K562 (cell line): ENCODE measurements around the gene KCNAB1. TPM values are rescaled to one million over a fixed set of nuclear protein-coding genes. Genes with fewer than 3 reads are reported as not detected.

Experiments used
- ATAC-seq: fragments of 200-7000 bp; cut with Tn5 transposase; 3 replicates; pipeline ENCODE4 v1.9.1; 2020; ENCODE audit warnings: moderate library complexity
- BruUV-seq: library from RNA; stranded (reverse); fragments of 400-500 nt; replicated peaks from 2 replicates; lab custom pipeline; 2021; lab: Mats Ljungman, UMichigan
- CTCF ChIA-PET: fragments of 300-600 bp; formaldehyde crosslinking; extraction: SDS; loops from one replicate; lab custom pipeline; 2021; ENCODE audit warnings: low intra/inter-chr PET ratio; lab: Yijun Ruan, JAX
- POLR2A ChIA-PET: fragments of 300-600, 350-650 bp; sonication (Branson Sonifier 250); formaldehyde crosslinking; extraction: SDS; loops from one replicate; lab custom pipeline; 2021; ENCODE audit warnings: antibody characterized with exemption, inconsistent platforms; lab: Yijun Ruan, JAX
- DNase-seq, 4 experiments: peaks; one replicate each; pipeline versions ENCODE4 v3.0.0 to v3.0.0-alpha.2; 2011 to 2018; ENCODE audit warnings: low spot score in 3 of 4, mixed read lengths in 3 of 4; ENCODE audit errors: extremely low read depth in 1 of 4
- FAIRE-seq: peaks from 2 replicates; lab custom pipeline; 2011; peaks lifted over from hg19 to GRCh38; lab: Jason Lieb, UNC
- H2AFZ ChIP-seq: 2 replicates; pipeline ENCODE4 v1.6.0; 2011; ENCODE audit warnings: low read depth, low read length, control low read depth, inconsistent platforms
- H3K27ac ChIP-seq: fragments of 200-600 bp; 3 replicates; pipeline ENCODE4 v1.8.0; 2011; ENCODE audit warnings: low read depth, mild to moderate bottlenecking, control low read depth, inconsistent platforms, low read length, moderate library complexity, mixed read lengths; ENCODE audit errors: extremely low read depth
- H3K27me3 ChIP-seq, 2 experiments: fragments of 300-600 bp in 1 of 2; 2 replicates in 1 of 2; 3 replicates in 1 of 2; pipeline versions ENCODE4 v1.6.0 to v1.8.0; 2011; ENCODE audit warnings: inconsistent platforms in 2 of 2, low read length in 2 of 2, mild to moderate bottlenecking in 1 of 2, mixed read lengths in 1 of 2, moderate library complexity in 1 of 2; ENCODE audit not compliant: control insufficient read depth in 2 of 2, insufficient read depth in 2 of 2
- H3K36me3 ChIP-seq: fragments of 300-600 bp; 3 replicates; pipeline ENCODE4 v1.8.0; 2011; ENCODE audit warnings: mild to moderate bottlenecking, low read length, inconsistent platforms; ENCODE audit not compliant: control insufficient read depth, insufficient read depth
- H3K4me1 ChIP-seq, 2 experiments: fragments of 200-600 bp in 1 of 2; replicated peaks in 1 of 2; 2 replicates in 1 of 2; 3 replicates in 1 of 2; pipeline versions ENCODE4 v1.5.1 to v1.8.0; 2011; ENCODE audit warnings: inconsistent platforms in 2 of 2, low read length in 2 of 2, mild to moderate bottlenecking in 1 of 2, mixed read lengths in 1 of 2, moderate library complexity in 1 of 2; ENCODE audit not compliant: control insufficient read depth in 2 of 2, insufficient read depth in 2 of 2
- H3K4me2 ChIP-seq: 2 replicates; pipeline ENCODE4 v1.6.1; 2011; ENCODE audit warnings: low read length, control low read depth, inconsistent platforms, mixed read lengths; ENCODE audit not compliant: insufficient read depth
- H3K4me3 ChIP-seq: fragments of 200-600 bp; sonication (generic), shearing (Covaris generic); 2 replicates; pipeline ENCODE4 v1.5.1; 2016; ENCODE audit warnings: control low read depth, inconsistent platforms
- H3K79me2 ChIP-seq: fragments of 200-600 bp; 3 replicates; pipeline ENCODE4 v1.8.0; 2011; ENCODE audit warnings: low read length, inconsistent platforms; ENCODE audit not compliant: control insufficient read depth, insufficient read depth
- H3K9ac ChIP-seq, 2 experiments: 2 replicates each; pipeline versions ENCODE4 v1.6.0 to v1.6.1; 2011; ENCODE audit warnings: low read depth in 2 of 2, low read length in 2 of 2, control low read depth in 1 of 2, inconsistent platforms in 1 of 2, mild to moderate bottlenecking in 1 of 2, mixed read lengths in 1 of 2; ENCODE audit not compliant: insufficient read depth in 1 of 2
- H3K9me1 ChIP-seq: one replicate; pipeline ENCODE4 v1.6.0; 2011; ENCODE audit warnings: inconsistent platforms, mild to moderate bottlenecking, low read length, moderate library complexity; ENCODE audit not compliant: control insufficient read depth, insufficient read depth
- H3K9me3 ChIP-seq: replicated peaks from 2 replicates; pipeline ENCODE4 v1.5.1; 2011; ENCODE audit warnings: low read depth, low read length, inconsistent platforms; ENCODE audit not compliant: control insufficient read depth, insufficient read depth
- H4K20me1 ChIP-seq: replicated peaks from 2 replicates; pipeline ENCODE4 v1.6.1; 2011; ENCODE audit warnings: low read length, inconsistent platforms, mixed read lengths; ENCODE audit not compliant: control insufficient read depth, insufficient read depth
- BMI1 ChIP-seq: fragments of 150-350 bp; IDR thresholded peaks from 2 replicates; pipeline ENCODE4 v1.6.1; 2014; ENCODE audit warnings: low read length
- CREB3 ChIP-seq: fragments of 450-650 bp; conservative IDR thresholded peaks from 2 replicates; pipeline ENCODE4 v1.6.1; 2016; ENCODE audit warnings: missing genetic modification characterization, low read depth, mild to moderate bottlenecking, missing compliant biosample characterization, moderate library complexity
- ETV6 ChIP-seq, 3 experiments: fragments of 150-350 bp in 1 of 3; sonication (generic) in 1 of 3; formaldehyde crosslinking in 1 of 3; IDR thresholded peaks; 2 replicates each; pipeline versions ENCODE4 v1.6.1 to v1.8.0; 2014 to 2022; ENCODE audit warnings: borderline replicate concordance in 2 of 3, low read depth in 2 of 3, antibody characterized with exemption in 1 of 3, low read length in 1 of 3, mild to moderate bottlenecking in 1 of 3, missing genetic modification reagents in 1 of 3
- GABPA ChIP-seq: fragments of 200-800 bp; sonication (Bioruptor generic); conservative IDR thresholded peaks from 2 replicates; pipeline ENCODE4 v1.6.1; 2016; ENCODE audit warnings: low read depth, missing genetic modification characterization, missing compliant biosample characterization
- PHF20 ChIP-seq: fragments of 450-650 bp; IDR thresholded peaks from 2 replicates; pipeline ENCODE4 v1.6.1; 2018; ENCODE audit not compliant: partially characterized antibody
- ZBTB17 ChIP-seq: fragments of 450-650 bp; formaldehyde crosslinking; IDR thresholded peaks from 2 replicates; pipeline ENCODE4 v1.4.0; 2020; ENCODE audit warnings: mild to moderate bottlenecking
- ZBTB40 ChIP-seq, 2 experiments: fragments of 450-650 bp in 1 of 2; sonication (generic) in 1 of 2; formaldehyde crosslinking in 1 of 2; IDR thresholded peaks; 2 replicates each; pipeline versions ENCODE4 v1.7.1 to v1.9.0; 2016 to 2022; ENCODE audit warnings: inconsistent platforms in 1 of 2, mild to moderate bottlenecking in 1 of 2, missing genetic modification reagents in 1 of 2
- WGBS: fragments of 100-300 bp; shearing (Covaris generic); methylation state at CpG from one replicate; pipeline ENCODE4 v1.1.6; 2016; ENCODE audit warnings: low coverage, mixed read lengths; ENCODE audit not compliant: insufficient coverage; ENCODE audit errors: missing lambda C conversion rate; 5-methylcytosine and 5-hydroxymethylcytosine counted together
- in situ Hi-C: fragments of 300-500 bp; cut with MboI; formaldehyde crosslinking; loops from 4 replicates; pipeline ENCODE4 v1.15.0; 2018; ENCODE audit warnings: inconsistent platforms, mixed read lengths
- intact Hi-C: fragments of 100-400 bp; cut with micrococcal nuclease; formaldehyde crosslinking; loops from 2 replicates; pipeline ENCODE4 v1.14.2; 2022
- polyA plus RNA-seq, 8 experiments: library from polyadenylated mRNA; depleted of rRNA in 4 of 8; stranded (reverse) in 5 of 8; unstranded in 3 of 8; fragments of >200 nt; fragmentation: Nextera tagmentation in 2 of 8; fragmentation: Illumina TruSeq in 1 of 8; extraction: Ambion mirVana in 2 of 8; extraction: Trizol in 1 of 8; gene quantifications; 2 replicates each; pipeline versions ENCODE4 v1.2.1 to v1.2.3, GENCODE V29; 2011 to 2014; ENCODE audit warnings: inconsistent platforms in 1 of 8, missing spikeins in 1 of 8
- total RNA-seq, 7 experiments: library from RNA; depleted of rRNA in 6 of 7; stranded (reverse); fragments of >200 nt in 6 of 7; fragmentation: Illumina TruSeq in 2 of 7; extraction: Trizol in 2 of 7; gene quantifications; 2 replicates each; pipeline versions ENCODE4 v1.2.1 to v1.2.3, GENCODE V29; 2011 to 2021; ENCODE audit warnings: low replicate concordance in 1 of 7

KCNAB1 gene
- total and polyA plus RNA-seq, 9 of the 15 experiments (the other 6 are each of a cell fraction or from before 2014, with no cell fraction given): 0.14 to 1.2 (median 0.51) TPM

- H3K79me2 ChIP-seq: no peaks in the 10 kb centered on the region
- WGBS: 1% methylated on average over 8 of the region's 8 CpGs
- no peaks in the 10 kb centered on the region for H3K9me1 ChIP-seq
- DNase-seq (peak in 2 of 4 experiments; percentile 2 to 5), ATAC-seq (peak; percentile 45; the same call in 2 of the 3 replicates), FAIRE-seq (no peak)
- in situ Hi-C loops: loop anchor here (5.0 to 25.0 kb wide), 2 partner anchors 538 to 988 kb away; no protein-coding TSS in a partner anchor
- peak overlapping the region; percentile 53; the same call in 1 of the 2 replicates for H2AFZ ChIP-seq
- CTCF ChIA-PET: interaction anchor here (2.0 kb wide), 1 partner anchor 361 kb away, joined by 9 read pairs; no protein-coding TSS in a partner anchor
- H3K4me2 ChIP-seq: peak overlapping the region; percentile 28
- no peaks in the 10 kb centered on the region for H4K20me1 ChIP-seq
- BruUV-seq: no TSS peak
- POLR2A ChIA-PET: interaction anchor here (0.6 to 0.8 kb wide), 2 partner anchors 11 to 1067 kb away, joined by 3 read pairs; no protein-coding TSS in a partner anchor
- peaks cover 0 to 7% of the 10 kb centered on the region in 2 experiments; a peak in 2 of 5 replicates for H3K4me1 ChIP-seq
- H3K9me3 ChIP-seq: no peaks in the 10 kb centered on the region
- H3K4me3 ChIP-seq: no peak overlapping the region
- H3K27me3 ChIP-seq: peaks cover 2 to 8% of the 10 kb centered on the region in 2 experiments; a peak in 2 of 5 replicates
- intact Hi-C loops: no loop called here
- TF ChIP-seq CREB3 (tag) (no peak), BMI1 (no peak), ETV6 (IDR thresholded peaks at IDR 0.05; ENCODE audit: borderline replicate concordance in 1 of 2, low read depth in 2 of 2, low read length in 1 of 2) (0 out of 4 replicates have a peak, but pooled peaks of 1 of the 2 experiments have one; percentile 27), ETV6 (CRISPR knock-in tag; IDR thresholded peaks at IDR 0.05; ENCODE audit: borderline replicate concordance) (no peak), GABPA (peak; percentile 39), PHF20 (no peak), ZBTB17 (CRISPR knock-in tag) (peak; percentile 66), ZBTB40 (IDR thresholded peaks at IDR 0.05) (peak; percentile 26; the same call in 1 of the 2 replicates), ZBTB40 (CRISPR knock-in tag; IDR thresholded peaks at IDR 0.05) (no peak)
- TF ChIP-seq, all 486 proteins: peak for 4
- Histone ChIP-seq H3K9ac (no peak overlapping the region), H3K36me3 (no peaks in the 10 kb centered on the region), H3K27ac (no peak overlapping the region)
These were observed 28.6 kb downstream of the KCNAB1 start for GRCh38 chr3:156148946-156149381.
